NCI-H446 (cell line): ENCODE measurements around the gene MGMT.

Experiments used
- DNase-seq, 2 experiments: peaks; one replicate each; lab custom pipeline; 2025; lab: John Stamatoyannopoulos, UW

The MGMT gene

GRCh38 chr10:129594811-129595210 is 127.8 kb downstream of the MGMT start:
- no peak for DNase-seq

- DNase-seq, result no peak
Observed at GRCh38 chr10:129598413-129598812, 131.4 kb downstream of the MGMT start.

- DNase-seq, result no peak
Observed at GRCh38 chr10:129599160-129599559, 132.1 kb downstream of the MGMT start.

GRCh38 chr10:129601737-129602136 is 134.7 kb downstream of the MGMT start:
- DNase-seq, result no peak

GRCh38 chr10:129602938-129603535 is 136.0 kb downstream of the MGMT start:
- no peak for DNase-seq

- DNase-seq, result no peak
Observed at GRCh38 chr10:129604333-129605032, 137.4 kb downstream of the MGMT start.

- no peak for DNase-seq
Observed at GRCh38 chr10:129605266-129605985, 138.4 kb downstream of the MGMT start.

GRCh38 chr10:129605986-129606518 is 139.0 kb downstream of the MGMT start:
- no peak for DNase-seq

GRCh38 chr10:129607607-129608109 is 140.6 kb downstream of the MGMT start:
- no peak for DNase-seq

GRCh38 chr10:129608653-129609052 is 141.6 kb downstream of the MGMT start:
- DNase-seq, result no peak

GRCh38 chr10:129609551-129609950 is 142.5 kb downstream of the MGMT start:
- no peak for DNase-seq

- DNase-seq, result no peak
Observed at GRCh38 chr10:129612481-129613109, 145.6 kb downstream of the MGMT start.

GRCh38 chr10:129613377-129613980 is 146.4 kb downstream of the MGMT start:
- no peak for DNase-seq

- no peak for DNase-seq
Observed at GRCh38 chr10:129614341-129614740, 147.3 kb downstream of the MGMT start.

GRCh38 chr10:129615381-129615780 is 148.3 kb downstream of the MGMT start:
- no peak for DNase-seq

GRCh38 chr10:129615921-129616525 is 149.0 kb downstream of the MGMT start:
- DNase-seq, result no peak

GRCh38 chr10:129617768-129618167 is 150.7 kb downstream of the MGMT start:
- no peak for DNase-seq

- no peak for DNase-seq
Observed at GRCh38 chr10:129621062-129621461, 154.0 kb downstream of the MGMT start.

- no peak for DNase-seq
Observed at GRCh38 chr10:129621693-129622092, 154.7 kb downstream of the MGMT start.

- no peak for DNase-seq
Observed at GRCh38 chr10:129622291-129622690, 155.2 kb downstream of the MGMT start.

GRCh38 chr10:129622736-129623135 is 155.7 kb downstream of the MGMT start:
- no peak for DNase-seq
